ENCODE measurements around the gene TMEM165. TPM values are rescaled to one million over a fixed set of nuclear protein-coding genes. Genes with fewer than 3 reads are reported as not detected.

The TMEM165 gene
- total and polyA plus RNA-seq, 10 donors, result 54.3 to 193 (median 121) TPM

DNA sequence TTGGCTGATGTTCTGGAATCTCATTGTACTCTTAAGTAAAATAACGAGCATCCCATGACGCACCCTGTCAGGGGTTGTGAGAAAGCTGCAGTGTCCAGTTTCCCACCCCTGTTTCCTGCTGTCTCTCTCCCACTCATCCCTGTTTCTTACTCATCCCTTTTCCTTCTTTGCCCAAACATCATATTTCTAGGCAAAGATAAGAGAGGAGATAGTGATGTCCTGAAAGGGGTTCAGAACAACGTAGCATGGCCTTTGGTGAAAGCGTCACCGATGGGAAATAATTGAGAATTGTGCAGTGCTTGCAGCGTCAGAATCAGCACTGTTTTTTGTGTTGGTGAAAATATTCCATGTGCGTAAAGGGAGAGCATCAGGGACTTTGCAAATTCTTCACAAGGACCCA is 23.5 kb upstream of the TMEM165 start:
- no peak for DNase-seq
- no peak overlapping the region for H3K27ac ChIP-seq
- WGBS, 5 donors, result 93 to 98% (median 94%) methylated on average over 7 of the region's 7 CpGs
- TF ChIP-seq POLR2AphosphoS5 (IDR thresholded peaks at IDR 0.05) (no peak), POLR2A (IDR thresholded peaks at IDR 0.05) (no peak)
- TF ChIP-seq, protein P1, sequence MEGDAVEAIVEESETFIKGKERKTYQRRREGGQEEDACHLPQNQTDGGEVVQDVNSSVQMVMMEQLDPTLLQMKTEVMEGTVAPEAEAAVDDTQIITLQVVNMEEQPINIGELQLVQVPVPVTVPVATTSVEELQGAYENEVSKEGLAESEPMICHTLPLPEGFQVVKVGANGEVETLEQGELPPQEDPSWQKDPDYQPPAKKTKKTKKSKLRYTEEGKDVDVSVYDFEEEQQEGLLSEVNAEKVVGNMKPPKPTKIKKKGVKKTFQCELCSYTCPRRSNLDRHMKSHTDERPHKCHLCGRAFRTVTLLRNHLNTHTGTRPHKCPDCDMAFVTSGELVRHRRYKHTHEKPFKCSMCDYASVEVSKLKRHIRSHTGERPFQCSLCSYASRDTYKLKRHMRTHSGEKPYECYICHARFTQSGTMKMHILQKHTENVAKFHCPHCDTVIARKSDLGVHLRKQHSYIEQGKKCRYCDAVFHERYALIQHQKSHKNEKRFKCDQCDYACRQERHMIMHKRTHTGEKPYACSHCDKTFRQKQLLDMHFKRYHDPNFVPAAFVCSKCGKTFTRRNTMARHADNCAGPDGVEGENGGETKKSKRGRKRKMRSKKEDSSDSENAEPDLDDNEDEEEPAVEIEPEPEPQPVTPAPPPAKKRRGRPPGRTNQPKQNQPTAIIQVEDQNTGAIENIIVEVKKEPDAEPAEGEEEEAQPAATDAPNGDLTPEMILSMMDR (IDR thresholded peaks at IDR 0.05 in 8 of 11, conservative IDR thresholded peaks at IDR 0.05 in 3 of 11), result no peak
- no peaks in the 10 kb centered on the region for H3K9me3 ChIP-seq
- no peaks in the 10 kb centered on the region for H3K4me1 ChIP-seq
- intact Hi-C loops (cut with DNase I; ENCODE audit: low total_unique reads), result no loop called here
- H3K36me3 ChIP-seq, result peaks cover 0 to 40% (median 0%) of the 10 kb centered on the region in 6 donors
- no peak overlapping the region for H3K4me3 ChIP-seq
- no peaks in the 10 kb centered on the region for H3K27me3 ChIP-seq (replicated peaks in 1 of 7)

DNA sequence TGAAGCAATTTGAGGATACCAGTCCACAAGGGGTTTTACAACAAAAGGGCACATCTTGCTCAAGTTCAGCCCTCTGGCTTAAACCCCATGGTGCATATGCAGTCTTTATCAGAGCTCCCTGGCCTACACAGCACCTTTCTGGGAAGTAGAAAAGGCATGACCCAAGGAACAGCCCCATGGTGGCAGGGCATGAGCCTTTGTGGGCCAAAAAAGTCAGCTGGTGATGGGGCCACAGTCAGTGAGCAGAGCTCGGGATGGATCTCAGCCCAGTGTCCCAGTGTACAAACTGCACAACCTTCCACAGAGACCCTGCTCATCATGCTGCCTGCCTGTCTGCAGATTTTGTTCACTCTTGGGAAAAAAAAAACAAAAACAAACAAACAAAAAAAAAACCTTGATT is 22.3 kb upstream of the TMEM165 start:
- Histone ChIP-seq H3K4me3 (no peak overlapping the region), H3K9me3 (no peaks in the 10 kb centered on the region), H3K27me3 (replicated peaks in 1 of 7) (no peaks in the 10 kb centered on the region), H3K36me3 (peaks cover 0 to 29% (median 0%) of the 10 kb centered on the region in 6 donors), H3K4me1 (no peaks in the 10 kb centered on the region), H3K27ac (no peak overlapping the region)
- TF ChIP-seq POLR2AphosphoS5 (IDR thresholded peaks at IDR 0.05) (no peak), POLR2A (IDR thresholded peaks at IDR 0.05) (no peak)
- TF ChIP-seq, protein P1 (IDR thresholded peaks at IDR 0.05 in 8 of 11, conservative IDR thresholded peaks at IDR 0.05 in 3 of 11), result no peak
- WGBS, 5 donors, result 85 to 100% (median 95%) methylated on average over 1 of the region's 1 CpG
- DNase-seq, result no peak
- intact Hi-C loops (cut with DNase I; ENCODE audit: low total_unique reads), result no loop called here

DNA sequence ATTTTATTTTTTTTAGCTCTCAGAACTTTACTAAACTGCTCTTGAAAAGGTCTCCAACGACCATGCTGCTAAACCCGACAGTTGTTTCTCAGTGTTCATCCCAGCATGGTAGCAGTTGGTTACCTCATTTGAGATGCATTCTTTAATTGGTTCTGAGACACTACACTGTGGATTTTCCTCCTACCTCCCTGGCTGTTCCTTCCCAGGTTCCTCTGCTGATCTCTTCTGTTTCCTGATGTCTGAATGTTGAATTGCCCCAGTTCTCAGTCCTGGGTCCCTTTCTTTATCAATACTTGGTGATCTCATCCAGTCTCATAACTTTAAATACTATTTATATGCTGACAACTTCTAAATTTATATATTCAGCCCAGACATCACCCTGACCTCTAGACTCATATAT is 19.1 kb upstream of the TMEM165 start:
- WGBS, 5 donors, result 88 to 93% (median 89%) methylated on average over 2 of the region's 2 CpGs
- intact Hi-C loops (cut with DNase I; ENCODE audit: low total_unique reads), result no loop called here
- no peak for DNase-seq
- H3K27ac ChIP-seq, result no peak overlapping the region
- H3K4me3 ChIP-seq, result no peak overlapping the region
- no peaks in the 10 kb centered on the region for H3K4me1 ChIP-seq
- TF ChIP-seq POLR2A (IDR thresholded peaks at IDR 0.05) (no peak), POLR2AphosphoS5 (IDR thresholded peaks at IDR 0.05) (no peak)
- TF ChIP-seq, protein P1 (IDR thresholded peaks at IDR 0.05 in 8 of 11, conservative IDR thresholded peaks at IDR 0.05 in 3 of 11), result no peak
- peaks cover 0 to 3% (median 0%) of the 10 kb centered on the region in 6 donors for H3K36me3 ChIP-seq
- no peaks in the 10 kb centered on the region for H3K9me3 ChIP-seq
- no peaks in the 10 kb centered on the region for H3K27me3 ChIP-seq (replicated peaks in 1 of 7)

DNA sequence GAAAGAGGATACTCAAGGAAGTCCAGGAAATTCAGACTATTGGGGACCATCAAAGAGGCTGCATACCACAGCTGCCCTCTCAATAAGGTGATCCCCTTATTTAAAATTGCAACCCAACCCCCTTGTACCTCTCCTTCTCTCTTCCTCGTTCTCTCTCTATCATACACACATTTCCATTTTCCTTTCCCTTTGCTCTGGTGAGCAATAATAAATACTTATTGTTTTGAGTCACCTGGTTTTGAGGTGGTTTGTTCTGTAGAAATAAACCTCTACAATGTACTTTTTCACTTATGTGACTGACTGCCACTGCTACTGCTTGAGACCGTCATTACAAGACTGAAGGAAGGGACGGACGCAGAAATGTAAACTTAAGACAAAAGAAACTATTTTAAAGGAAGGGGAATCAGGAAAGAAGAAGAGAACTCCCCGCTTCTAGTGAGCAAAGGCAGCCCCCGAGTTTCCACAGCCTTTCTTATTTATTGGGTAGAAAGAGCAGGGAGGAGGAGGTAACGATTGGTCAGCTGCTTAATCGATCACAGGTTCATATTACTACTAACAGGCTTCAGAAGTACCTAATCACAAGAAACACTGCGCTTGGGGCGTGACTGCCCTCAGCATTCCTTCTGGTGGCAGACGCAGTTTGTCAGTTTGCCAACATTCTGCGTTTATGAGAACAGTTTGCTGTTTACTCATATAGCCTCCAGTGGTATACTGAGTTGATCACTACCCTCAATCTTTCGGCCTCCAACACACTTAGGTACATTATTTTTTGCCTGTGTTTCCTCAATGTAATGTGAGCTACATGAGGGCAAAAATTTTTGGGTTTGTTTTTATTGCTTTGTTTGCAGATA is 16.9 kb upstream of the TMEM165 start:
- H3K4me1 ChIP-seq, result peaks cover 0 to 6% (median 0%) of the 10 kb centered on the region in 6 donors
- WGBS, 5 donors, result 80 to 93% (median 91%) methylated on average over 13 of the region's 13 CpGs
- no peaks in the 10 kb centered on the region for H3K27me3 ChIP-seq (replicated peaks in 1 of 7)
- DNase-seq, result no peak
- H3K9me3 ChIP-seq, result no peaks in the 10 kb centered on the region
- H3K4me3 ChIP-seq, result no peak overlapping the region
- intact Hi-C loops (cut with DNase I; ENCODE audit: low total_unique reads), result no loop called here
- H3K36me3 ChIP-seq, result no peaks in the 10 kb centered on the region
- TF ChIP-seq, protein P1 (IDR thresholded peaks at IDR 0.05 in 8 of 11, conservative IDR thresholded peaks at IDR 0.05 in 3 of 11), result no peak
- no peak for TF ChIP-seq POLR2A (IDR thresholded peaks at IDR 0.05)
- no peak overlapping the region for H3K27ac ChIP-seq

Data from spleen (tissue), 11 donors.